SJSA1 (cell line): ENCODE measurements around the gene GRID2IP. TPM values are rescaled to one million over a fixed set of nuclear protein-coding genes. Genes with fewer than 3 reads are reported as not detected.

Source experiments
- DNase-seq, 2 experiments: peaks; one replicate each; pipeline ENCODE4 v3.0.0-alpha.2; 2015 to 2020; ENCODE audit warnings: low spot score in 2 of 2, low read depth in 1 of 2
- H3K27ac ChIP-seq: fragments of 250-450 bp; sonication (Bioruptor Pico); 2 replicates; pipeline ENCODE4 v1.5.1; 2020; ENCODE audit warnings: mild to moderate bottlenecking, moderate library complexity
- H3K27me3 ChIP-seq: fragments of 250-450 bp; sonication (Bioruptor Pico); replicated peaks from 2 replicates; pipeline ENCODE4 v1.5.1; 2020; ENCODE audit warnings: mild to moderate bottlenecking, moderate library complexity
- H3K36me3 ChIP-seq: fragments of 250-450 bp; sonication (Bioruptor Pico); 2 replicates; pipeline ENCODE4 v1.5.1; 2020; ENCODE audit warnings: mild to moderate bottlenecking
- H3K4me1 ChIP-seq: fragments of 250-450 bp; sonication (Bioruptor Pico); replicated peaks from 2 replicates; pipeline ENCODE4 v1.6.1; 2021; ENCODE audit warnings: mild to moderate bottlenecking
- H3K4me3 ChIP-seq: fragments of 250-450 bp; sonication (Bioruptor Pico); 2 replicates; pipeline ENCODE4 v1.5.1; 2020; ENCODE audit warnings: mild to moderate bottlenecking
- H3K9me3 ChIP-seq: fragments of 250-450 bp; sonication (Bioruptor Pico); replicated peaks from 2 replicates; pipeline ENCODE4 v1.5.1; 2020; ENCODE audit warnings: mild to moderate bottlenecking
- total RNA-seq: library from RNA; depleted of rRNA; stranded (reverse); fragments of >200 nt; shearing (Covaris generic); gene quantifications from 2 replicates; pipeline ENCODE4 v1.2.3, GENCODE V29; 2014

Gene GRID2IP
- total RNA-seq, 1 experiment from 2014 or later: not detected

GRCh38 chr7:6546498-6547251 lies 4.6 kb downstream of the GRID2IP start:
- H3K4me3 ChIP-seq: no peak overlapping the region
- no peaks in the 10 kb centered on the region for H3K27me3 ChIP-seq
- H3K4me1 ChIP-seq: no peaks in the 10 kb centered on the region
- H3K9me3 ChIP-seq: no peaks in the 10 kb centered on the region
- no peaks in the 10 kb centered on the region for H3K36me3 ChIP-seq
- DNase-seq: no peak
- H3K27ac ChIP-seq: no peak overlapping the region

- Histone ChIP-seq H3K27ac (no peak overlapping the region), H3K27me3 (no peaks in the 10 kb centered on the region), H3K4me3 (no peak overlapping the region), H3K36me3 (no peaks in the 10 kb centered on the region), H3K4me1 (no peaks in the 10 kb centered on the region), H3K9me3 (no peaks in the 10 kb centered on the region)
- no peak for DNase-seq
These were observed 5.7 kb downstream of the GRID2IP start for GRCh38 chr7:6545398-6546126.

- H3K4me3 ChIP-seq: no peak overlapping the region
- H3K9me3 ChIP-seq: no peaks in the 10 kb centered on the region
- no peaks in the 10 kb centered on the region for H3K36me3 ChIP-seq
These were observed 8.9 kb downstream of the GRID2IP start for GRCh38 chr7:6542368-6542767.

GRCh38 chr7:6536262-6537260 lies 14.7 kb downstream of the GRID2IP start:
- peaks cover 43% of the 10 kb centered on the region for H3K27me3 ChIP-seq
- no peaks in the 10 kb centered on the region for H3K36me3 ChIP-seq
- H3K27ac ChIP-seq: no peak overlapping the region
- H3K4me3 ChIP-seq: no peak overlapping the region
- H3K4me1 ChIP-seq: no peaks in the 10 kb centered on the region
- no peak for DNase-seq
- no peaks in the 10 kb centered on the region for H3K9me3 ChIP-seq

More at GRCh38 chr7:6542368-6542767, 8.9 kb downstream of the GRID2IP start:
- no peaks in the 10 kb centered on the region for H3K4me1 ChIP-seq
- H3K27me3 ChIP-seq: peaks cover 8% of the 10 kb centered on the region
- H3K27ac ChIP-seq: no peak overlapping the region
- DNase-seq: no peak

GRCh38 chr7:6533893-6534495 lies 17.3 kb downstream of the GRID2IP start:
- H3K27me3 ChIP-seq: peaks cover 67% of the 10 kb centered on the region

GRCh38 chr7:6532516-6532915 lies 18.7 kb downstream of the GRID2IP start:
- H3K4me3 ChIP-seq: no peak overlapping the region
- no peaks in the 10 kb centered on the region for H3K36me3 ChIP-seq
- H3K27ac ChIP-seq: no peak overlapping the region
- H3K27me3 ChIP-seq: peaks cover 70% of the 10 kb centered on the region
- H3K4me1 ChIP-seq: peaks cover 4% of the 10 kb centered on the region; the same call in 1 of the 2 replicates
- no peaks in the 10 kb centered on the region for H3K9me3 ChIP-seq
- DNase-seq: no peak

More at GRCh38 chr7:6533893-6534495, 17.3 kb downstream of the GRID2IP start:
- Histone ChIP-seq H3K4me1 (peaks cover 4% of the 10 kb centered on the region; the same call in 1 of the 2 replicates), H3K4me3 (no peak overlapping the region), H3K27ac (no peak overlapping the region), H3K36me3 (no peaks in the 10 kb centered on the region), H3K9me3 (no peaks in the 10 kb centered on the region)
- DNase-seq: no peak

- Histone ChIP-seq H3K36me3 (no peaks in the 10 kb centered on the region), H3K4me1 (peaks cover 6% of the 10 kb centered on the region), H3K4me3 (no peak overlapping the region), H3K27me3 (peaks cover 77% of the 10 kb centered on the region), H3K27ac (no peak overlapping the region), H3K9me3 (no peaks in the 10 kb centered on the region)
- no peak for DNase-seq
These were observed 19.6 kb downstream of the GRID2IP start for GRCh38 chr7:6531492-6532279.

- Histone ChIP-seq H3K4me1 (peaks cover 12% of the 10 kb centered on the region), H3K27me3 (peaks cover 78% of the 10 kb centered on the region), H3K4me3 (peak overlapping the region; percentile 13; the same call in 1 of the 2 replicates), H3K27ac (no peak overlapping the region), H3K9me3 (no peaks in the 10 kb centered on the region), H3K36me3 (no peaks in the 10 kb centered on the region)
- no peak for DNase-seq
These were observed 20.4 kb downstream of the GRID2IP start for GRCh38 chr7:6530626-6531491.

- no peak overlapping the region for H3K4me3 ChIP-seq
- no peak for DNase-seq
- H3K9me3 ChIP-seq: no peaks in the 10 kb centered on the region
- peaks cover 12% of the 10 kb centered on the region for H3K4me1 ChIP-seq
- no peaks in the 10 kb centered on the region for H3K36me3 ChIP-seq
- no peak overlapping the region for H3K27ac ChIP-seq
- peaks cover 78% of the 10 kb centered on the region for H3K27me3 ChIP-seq
These were observed 21.6 kb downstream of the GRID2IP start for GRCh38 chr7:6529643-6530042.

- DNase-seq: no peak
- Histone ChIP-seq H3K4me3 (no peak overlapping the region), H3K27ac (no peak overlapping the region), H3K27me3 (peaks cover 73% of the 10 kb centered on the region), H3K36me3 (no peaks in the 10 kb centered on the region), H3K4me1 (peaks cover 12% of the 10 kb centered on the region), H3K9me3 (no peaks in the 10 kb centered on the region)
These were observed 22.7 kb downstream of the GRID2IP start for GRCh38 chr7:6528401-6529130.

- Histone ChIP-seq H3K4me3 (no peak overlapping the region), H3K27me3 (peaks cover 60% of the 10 kb centered on the region), H3K4me1 (peaks cover 12% of the 10 kb centered on the region), H3K36me3 (no peaks in the 10 kb centered on the region), H3K27ac (no peak overlapping the region), H3K9me3 (no peaks in the 10 kb centered on the region)
- DNase-seq: no peak
These were observed 24.3 kb downstream of the GRID2IP start for GRCh38 chr7:6526997-6527378.
